Effector memory CD4-positive, alpha-beta T cell (primary cell): Measurements from ENCODE around the gene CNFN.
"Not testable (repeated sequence)": the region's sequence is repeated elsewhere in the genome, so short reads cannot be mapped to it uniquely, and the experiment has no call there.

Experiments used
- DNase-seq, 3 donors: peaks; one replicate each; pipeline ENCODE4 v3.0.0-alpha.2; 2020
- H3K27ac ChIP-seq: 2 replicates; pipeline ENCODE4 v1.7.0; 2013; ENCODE audit warnings: mild to moderate bottlenecking, low read length, moderate library complexity; ENCODE audit not compliant: insufficient read depth, poor library complexity, severe bottlenecking
- H3K27me3 ChIP-seq: replicated peaks from 2 replicates; pipeline ENCODE4 v1.7.0; 2013; ENCODE audit warnings: mild to moderate bottlenecking, low read length; ENCODE audit not compliant: insufficient read depth, control insufficient read depth, poor library complexity, severe bottlenecking
- H3K36me3 ChIP-seq: 2 replicates; pipeline ENCODE4 v1.7.0; 2013; ENCODE audit warnings: mild to moderate bottlenecking, low read length, moderate library complexity; ENCODE audit not compliant: control insufficient read depth, insufficient read depth
- H3K4me1 ChIP-seq: 2 replicates; pipeline ENCODE4 v1.7.0; 2013; ENCODE audit warnings: low read length, mild to moderate bottlenecking; ENCODE audit not compliant: control insufficient read depth, insufficient read depth, poor library complexity, severe bottlenecking
- H3K4me3 ChIP-seq: 2 replicates; pipeline ENCODE4 v1.7.0; 2013; ENCODE audit warnings: low read length, low read depth, mild to moderate bottlenecking; ENCODE audit not compliant: insufficient read depth, poor library complexity, severe bottlenecking
- H3K9me3 ChIP-seq: 2 replicates; pipeline ENCODE4 v1.7.0; 2013; ENCODE audit warnings: mild to moderate bottlenecking, low read length, moderate library complexity; ENCODE audit not compliant: control insufficient read depth

CNFN gene

DNA sequence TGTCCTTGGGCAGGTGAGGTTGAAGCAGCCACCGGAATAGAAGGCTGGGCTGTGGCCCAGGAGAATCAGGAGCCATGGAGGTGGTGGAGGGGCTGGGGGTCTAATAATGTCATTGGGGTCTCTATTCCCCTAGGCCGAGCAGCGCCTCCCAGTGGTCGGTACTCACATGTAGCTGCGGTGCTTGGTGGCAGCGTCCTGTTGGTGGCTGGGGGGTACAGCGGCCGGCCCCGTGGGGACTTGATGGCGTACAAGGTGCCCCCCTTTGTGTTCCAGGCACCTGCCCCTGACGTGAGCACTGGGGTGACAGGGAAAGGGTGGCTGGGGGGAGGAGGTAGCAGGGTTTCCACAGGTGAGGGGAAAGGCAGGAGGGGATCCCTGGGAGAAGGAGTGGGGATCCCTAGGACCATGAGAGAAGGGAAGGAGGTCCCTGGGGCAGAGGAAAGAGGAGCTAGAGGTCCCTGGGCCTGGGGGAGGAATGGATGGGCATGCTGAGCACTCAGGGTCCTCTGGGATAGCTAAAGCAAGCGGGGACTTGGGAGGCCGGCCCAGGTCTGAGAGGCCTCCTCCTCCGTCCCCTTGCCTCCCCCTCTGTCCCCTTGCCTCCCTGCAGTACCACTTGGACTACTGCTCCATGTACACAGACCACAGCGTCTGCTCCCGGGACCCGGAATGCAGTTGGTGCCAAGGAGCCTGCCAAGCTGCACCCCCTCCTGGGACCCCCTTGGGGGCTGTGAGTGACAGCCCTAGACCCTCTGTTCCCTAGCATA is 46.6 kb downstream of the CNFN start:
- H3K27me3 ChIP-seq, result no peaks in the 10 kb centered on the region
- no peak overlapping the region for H3K4me3 ChIP-seq

GRCh38 chr19:42339922-42340321 is 50.2 kb downstream of the CNFN start:
- H3K27ac ChIP-seq, DNase-seq, H3K36me3 ChIP-seq, H3K9me3 ChIP-seq, H3K4me3 ChIP-seq, H3K4me1 ChIP-seq, H3K27me3 ChIP-seq: not testable (repeated sequence)

More for the DNA sequence above, 46.6 kb downstream of the CNFN start:
- no peak for DNase-seq
- no peaks in the 10 kb centered on the region for H3K9me3 ChIP-seq
- H3K4me1 ChIP-seq, result no peaks in the 10 kb centered on the region
- H3K27ac ChIP-seq, result no peak overlapping the region
- H3K36me3 ChIP-seq, result no peaks in the 10 kb centered on the region

GRCh38 chr19:42339126-42339860 is 50.8 kb downstream of the CNFN start:
- H3K27me3 ChIP-seq, DNase-seq, H3K9me3 ChIP-seq, H3K4me3 ChIP-seq, H3K4me1 ChIP-seq, H3K27ac ChIP-seq, H3K36me3 ChIP-seq: not testable (repeated sequence)
